CD4-positive, alpha-beta T cell (primary cell): ENCODE measurements around the gene REL. TPM values are rescaled to one million over a fixed set of nuclear protein-coding genes. Genes with fewer than 3 reads are reported as not detected.

Experiments used
- ATAC-seq: fragments of 200-7000 bp; cut with Tn5 transposase; one replicate; pipeline ENCODE4 v1.10.0; 2022; ENCODE audit warnings: mild to moderate bottlenecking; ENCODE audit not compliant: poor library complexity
- CTCF ChIA-PET: fragments of 350-600 bp; sonication (Branson Sonifier 250); formaldehyde crosslinking; loops from one replicate; lab custom pipeline; 2021; ENCODE audit warnings: antibody characterized with exemption, inconsistent platforms; lab: Charles Lee
- POLR2A ChIA-PET: fragments of 350-600 bp; sonication (Branson Sonifier 250); formaldehyde crosslinking; loops from one replicate; lab custom pipeline; 2021; ENCODE audit warnings: antibody characterized with exemption, inconsistent platforms; lab: Charles Lee
- DNase-seq, 14 experiments: peaks; one replicate each; pipeline ENCODE4 v3.0.0-alpha.2; 2013 to 2020; ENCODE audit warnings: mixed read lengths in 2 of 14
- H3K27ac ChIP-seq, 2 donors: one replicate each; pipeline versions ENCODE4 v1.5.1 to v1.7.0; 2013; ENCODE audit warnings: low read length in 2 of 2, low read depth in 1 of 2, mild to moderate bottlenecking in 1 of 2
- H3K27me3 ChIP-seq, 2 experiments: 1 replicate in 1 of 2; 2 replicates in 1 of 2; pipeline versions ENCODE4 v1.6.1 to v1.7.0; 2013; ENCODE audit warnings: low read length in 2 of 2, control low read depth in 1 of 2, mild to moderate bottlenecking in 1 of 2, moderate library complexity in 1 of 2; ENCODE audit not compliant: insufficient read depth in 2 of 2, control insufficient read depth in 1 of 2
- H3K36me3 ChIP-seq: one replicate; pipeline ENCODE4 v1.6.1; 2013; ENCODE audit warnings: low read length, control low read depth; ENCODE audit not compliant: insufficient read depth
- H3K4me1 ChIP-seq: one replicate; pipeline ENCODE4 v1.6.1; 2013; ENCODE audit warnings: low read length, control low read depth; ENCODE audit not compliant: insufficient read depth
- H3K4me3 ChIP-seq: one replicate; pipeline ENCODE4 v1.5.1; 2013; ENCODE audit warnings: mild to moderate bottlenecking, low read length, moderate library complexity
- H3K9me3 ChIP-seq, 2 experiments: 1 replicate in 1 of 2; 2 replicates in 1 of 2; pipeline versions ENCODE4 v1.6.1 to v1.7.0; 2013; ENCODE audit warnings: low read length in 2 of 2, mild to moderate bottlenecking in 2 of 2, control low read depth in 1 of 2, moderate library complexity in 1 of 2; ENCODE audit not compliant: control insufficient read depth in 1 of 2, insufficient read depth in 1 of 2
- H3K27ac Mint-ChIP-seq: one replicate; pipeline ENCODE4 v1.8.0; 2020; ENCODE audit warnings: mixed read lengths
- H3K27me3 Mint-ChIP-seq: one replicate; pipeline ENCODE4 v1.8.0; 2021; ENCODE audit warnings: mixed read lengths
- H3K36me3 Mint-ChIP-seq: one replicate; pipeline ENCODE4 v1.8.0; 2021; ENCODE audit warnings: low read depth, mixed read lengths
- H3K4me1 Mint-ChIP-seq: one replicate; pipeline ENCODE4 v1.8.0; 2021; ENCODE audit warnings: low read depth, mixed read lengths
- H3K4me3 Mint-ChIP-seq: one replicate; pipeline ENCODE4 v1.8.0; 2020; ENCODE audit warnings: mild to moderate bottlenecking, mixed read lengths
- H3K9me3 Mint-ChIP-seq: one replicate; pipeline ENCODE4 v1.8.0; 2020; ENCODE audit warnings: mixed read lengths
- CTCF ChIP-seq: fragments of 200-600 bp; IDR thresholded peaks from one replicate; pipeline ENCODE4 v1.8.0; 2022; ENCODE audit warnings: antibody characterized with exemption, mild to moderate bottlenecking
- intact Hi-C, 2 experiments: fragments of 100-400 bp; cut with DNase I in 1 of 2; cut with micrococcal nuclease in 1 of 2; formaldehyde crosslinking; loops; one replicate each; pipeline versions ENCODE4 v1.15.1 to v1.9.0; 2023 to 2025; cut with DNase I, micrococcal nuclease
- total RNA-seq, 174 experiments: library from RNA in 2 of 174; stranded (reverse) in 2 of 174; gene quantifications; one replicate each; pipeline ENCODE4 v1.2.3 and lab custom pipeline; 2021 to 2026

Gene REL
- total RNA-seq, 2 experiments from 2014 or later: 91.9 to 99.9 TPM

GRCh38 chr2:60957224-60957623, 75.8 kb downstream of the REL start:
- Histone ChIP-seq H3K9me3 (no peaks in the 10 kb centered on the region), H3K36me3 (peaks cover 8% of the 10 kb centered on the region), H3K4me1 (no peaks in the 10 kb centered on the region), H3K27me3 (no peaks in the 10 kb centered on the region), H3K4me3 (no peak overlapping the region), H3K27ac (no peak overlapping the region)
- POLR2A ChIA-PET: interaction anchor here (0.7 kb wide), 1 partner anchor 12 kb away, joined by 3 read pairs; no protein-coding TSS in a partner anchor
- intact Hi-C loops: no loop called here
- DNase-seq (no peak), ATAC-seq (no peak)
- Mint-ChIP-seq H3K36me3 (peaks cover 21% of the 10 kb centered on the region), H3K27ac (no peak overlapping the region), H3K9me3 (no peaks in the 10 kb centered on the region), H3K4me1 (no peaks in the 10 kb centered on the region), H3K4me3 (no peak overlapping the region), H3K27me3 (no peaks in the 10 kb centered on the region)
- no peak for TF ChIP-seq CTCF
- CTCF ChIA-PET: interaction anchor here (0.7 kb wide), 1 partner anchor 12 kb away, joined by 3 read pairs; no protein-coding TSS in a partner anchor

GRCh38 chr2:60957643-60958042, 76.3 kb downstream of the REL start:
- no peaks in the 10 kb centered on the region for H3K27me3 ChIP-seq
- TF ChIP-seq CTCF: no peak
- Mint-ChIP-seq H3K27ac (no peak overlapping the region), H3K36me3 (peaks cover 21% of the 10 kb centered on the region), H3K27me3 (no peaks in the 10 kb centered on the region), H3K4me3 (no peak overlapping the region), H3K4me1 (no peaks in the 10 kb centered on the region), H3K9me3 (no peaks in the 10 kb centered on the region)
- no peaks in the 10 kb centered on the region for H3K4me1 ChIP-seq
- no peak overlapping the region for H3K27ac ChIP-seq
- intact Hi-C loops: no loop called here
- ChIA-PET CTCF (no interaction called here), POLR2A (no interaction called here)
- ATAC-seq (no peak), DNase-seq (no peak)
- H3K36me3 ChIP-seq: peaks cover 8% of the 10 kb centered on the region
- no peaks in the 10 kb centered on the region for H3K9me3 ChIP-seq
- no peak overlapping the region for H3K4me3 ChIP-seq

DNA sequence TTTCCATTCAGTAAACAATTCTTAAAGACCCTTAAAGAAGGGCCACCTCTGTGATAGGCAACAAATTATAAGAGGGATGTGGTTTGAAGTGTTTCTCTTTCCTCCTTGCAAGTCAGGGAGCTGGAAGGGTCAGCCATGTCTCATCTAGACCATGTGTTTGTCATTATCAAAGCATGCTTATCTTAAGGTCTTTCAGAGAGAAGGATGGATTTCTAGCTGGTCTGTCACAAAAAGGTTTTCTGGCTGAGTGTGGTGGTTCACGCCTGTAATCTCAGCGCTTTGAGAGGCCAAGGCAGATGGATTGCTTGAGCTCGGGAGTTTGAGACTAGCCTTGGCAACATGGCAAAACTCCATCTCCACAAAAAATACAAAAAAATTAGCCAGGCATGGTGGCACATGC, 77.0 kb downstream of the REL start:
- no peaks in the 10 kb centered on the region for H3K9me3 Mint-ChIP-seq
- H3K36me3 Mint-ChIP-seq: peaks cover 16% of the 10 kb centered on the region
- H3K4me3 Mint-ChIP-seq: no peak overlapping the region
- H3K27ac Mint-ChIP-seq: no peak overlapping the region
- no peak for TF ChIP-seq CTCF
- H3K9me3 ChIP-seq: no peaks in the 10 kb centered on the region
- DNase-seq (no peak), ATAC-seq (no peak)
- peaks cover 5% of the 10 kb centered on the region for H3K4me1 Mint-ChIP-seq
- intact Hi-C loops: no loop called here
- H3K27me3 Mint-ChIP-seq: no peaks in the 10 kb centered on the region
- no peak overlapping the region for H3K4me3 ChIP-seq
- H3K27me3 ChIP-seq: no peaks in the 10 kb centered on the region
- no peaks in the 10 kb centered on the region for H3K4me1 ChIP-seq
- H3K27ac ChIP-seq: no peak overlapping the region
- peaks cover 8% of the 10 kb centered on the region for H3K36me3 ChIP-seq
- ChIA-PET POLR2A (no interaction called here), CTCF (no interaction called here)
